ENCODE results near the gene WDPCP.

GRCh38 chr2:63537306-63537705 is 51.0 kb downstream of the WDPCP start:
- TF ChIP-seq CTCF (IDR thresholded peaks at IDR 0.05), result no peak
- no peak for TF ChIP-seq EP300 (IDR thresholded peaks at IDR 0.05)

Data from ovary (tissue), 3 donors.